GM18526 (cell line): ENCODE data around the gene TBL3.

Experiments used
- POLR2A ChIP-seq: IDR thresholded peaks from 3 replicates; pipeline ENCODE4 v1.6.1; 2011; ENCODE audit not compliant: insufficient read length; ENCODE audit errors: extremely low read depth

Gene TBL3

GRCh38 chr16:1998360-1998835 lies 26.5 kb downstream of the TBL3 start:
- TF ChIP-seq POLR2A, result no peak

- TF ChIP-seq POLR2A, result no peak
These were observed 27.3 kb downstream of the TBL3 start for GRCh38 chr16:1998852-1999801.

- TF ChIP-seq POLR2A, result no peak
These were observed 28.1 kb downstream of the TBL3 start for GRCh38 chr16:1999866-2000514.

GRCh38 chr16:2001035-2001434 lies 29.2 kb downstream of the TBL3 start:
- no peak for TF ChIP-seq POLR2A

- no peak for TF ChIP-seq POLR2A
These were observed 29.9 kb downstream of the TBL3 start for GRCh38 chr16:2001456-2002355.

GRCh38 chr16:2002406-2003230 lies 30.8 kb downstream of the TBL3 start:
- TF ChIP-seq POLR2A, result no peak

GRCh38 chr16:2003231-2003826 lies 31.5 kb downstream of the TBL3 start:
- no peak for TF ChIP-seq POLR2A

- TF ChIP-seq POLR2A, result no peak
These were observed 32.2 kb downstream of the TBL3 start for GRCh38 chr16:2003827-2004641.

GRCh38 chr16:2004795-2005517 lies 33.1 kb downstream of the TBL3 start:
- TF ChIP-seq POLR2A, result no peak

- no peak for TF ChIP-seq POLR2A
These were observed 33.8 kb downstream of the TBL3 start for GRCh38 chr16:2005646-2006045.

- no peak for TF ChIP-seq POLR2A
These were observed 34.5 kb downstream of the TBL3 start for GRCh38 chr16:2006317-2006716.

- no peak for TF ChIP-seq POLR2A
These were observed 35.4 kb downstream of the TBL3 start for GRCh38 chr16:2007081-2007836.

GRCh38 chr16:2008009-2008526 lies 36.2 kb downstream of the TBL3 start:
- TF ChIP-seq POLR2A, result no peak
